Peyer's patch (tissue), 4 donors: ENCODE results near the gene TMEM161A.

ENCODE experiments used
- POLR2A ChIP-seq, 2 donors: fragments of 450-650 bp; IDR thresholded peaks; one replicate each; pipeline ENCODE4 v1.5.1; 2017; ENCODE audit warnings: antibody characterized with exemption in 2 of 2, mild to moderate bottlenecking in 2 of 2, moderate library complexity in 2 of 2
- TF ChIP-seq, protein P1 (sequence below), 6 experiments: fragments of 450-650 bp in 4 of 6; fragments of 200-600 bp in 2 of 6; sonication (generic) in 1 of 6; IDR thresholded peaks; one replicate each; pipeline ENCODE4 v1.5.1; 2017 to 2019; ENCODE audit warnings: antibody characterized with exemption in 6 of 6, mild to moderate bottlenecking in 3 of 6, moderate library complexity in 1 of 6

DNA sequence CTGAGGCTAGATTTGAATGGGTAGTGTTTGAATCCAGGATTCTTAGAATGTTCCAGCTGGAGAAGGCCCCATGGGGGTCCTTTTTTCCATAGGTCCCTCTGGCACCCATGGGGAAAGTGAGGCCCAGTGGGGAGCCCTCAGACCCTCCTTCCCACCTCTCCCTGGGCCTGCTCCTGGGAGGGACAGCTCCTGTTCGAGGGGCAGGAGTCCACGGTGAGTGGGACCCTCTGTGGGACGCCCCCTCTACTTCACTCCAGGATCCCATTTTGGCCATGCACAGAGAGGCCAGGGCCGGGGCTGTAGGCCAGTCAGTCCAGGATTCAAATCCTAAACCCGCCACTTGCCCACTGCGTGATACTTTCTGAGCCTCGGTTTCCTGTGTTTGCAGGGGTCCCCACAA, 24.2 kb upstream of the TMEM161A start:
- TF ChIP-seq POLR2A (IDR thresholded peaks at IDR 0.05) = no peak
- TF ChIP-seq, protein P1, sequence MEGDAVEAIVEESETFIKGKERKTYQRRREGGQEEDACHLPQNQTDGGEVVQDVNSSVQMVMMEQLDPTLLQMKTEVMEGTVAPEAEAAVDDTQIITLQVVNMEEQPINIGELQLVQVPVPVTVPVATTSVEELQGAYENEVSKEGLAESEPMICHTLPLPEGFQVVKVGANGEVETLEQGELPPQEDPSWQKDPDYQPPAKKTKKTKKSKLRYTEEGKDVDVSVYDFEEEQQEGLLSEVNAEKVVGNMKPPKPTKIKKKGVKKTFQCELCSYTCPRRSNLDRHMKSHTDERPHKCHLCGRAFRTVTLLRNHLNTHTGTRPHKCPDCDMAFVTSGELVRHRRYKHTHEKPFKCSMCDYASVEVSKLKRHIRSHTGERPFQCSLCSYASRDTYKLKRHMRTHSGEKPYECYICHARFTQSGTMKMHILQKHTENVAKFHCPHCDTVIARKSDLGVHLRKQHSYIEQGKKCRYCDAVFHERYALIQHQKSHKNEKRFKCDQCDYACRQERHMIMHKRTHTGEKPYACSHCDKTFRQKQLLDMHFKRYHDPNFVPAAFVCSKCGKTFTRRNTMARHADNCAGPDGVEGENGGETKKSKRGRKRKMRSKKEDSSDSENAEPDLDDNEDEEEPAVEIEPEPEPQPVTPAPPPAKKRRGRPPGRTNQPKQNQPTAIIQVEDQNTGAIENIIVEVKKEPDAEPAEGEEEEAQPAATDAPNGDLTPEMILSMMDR (IDR thresholded peaks at IDR 0.05) = no peak
